Kidney (tissue), 14 donors: Measurements from ENCODE around the gene MTIF3. TPM values are rescaled to one million over a fixed set of nuclear protein-coding genes. Genes with fewer than 3 reads are reported as not detected.

Experiments
- DNase-seq, 5 donors: peaks; one replicate each; pipeline ENCODE4 v3.0.0-alpha.2; 2013 to 2020
- FAIRE-seq: peaks from 2 replicates; lab custom pipeline; 2012; peaks lifted over from hg19 to GRCh38; lab: Jason Lieb, UNC
- H3K27ac ChIP-seq, 2 donors: one replicate each; pipeline ENCODE4 v1.7.0; 2013; ENCODE audit warnings: low read depth in 2 of 2, low read length in 2 of 2, inconsistent platforms in 1 of 2
- H3K27me3 ChIP-seq: one replicate; pipeline ENCODE4 v1.7.1; 2013; ENCODE audit warnings: low read length, inconsistent platforms; ENCODE audit not compliant: control insufficient read depth, insufficient read depth
- H3K36me3 ChIP-seq, 3 donors: one replicate each; pipeline versions ENCODE4 v1.7.0 to v1.7.1; 2013; ENCODE audit warnings: low read length in 3 of 3, control low read depth in 1 of 3, inconsistent platforms in 1 of 3; ENCODE audit not compliant: insufficient read depth in 3 of 3, control insufficient read depth in 2 of 3
- H3K4me1 ChIP-seq, 3 donors: one replicate each; pipeline versions ENCODE4 v1.7.0 to v1.7.1; 2013; ENCODE audit warnings: low read length in 3 of 3, inconsistent platforms in 1 of 3, low read depth in 1 of 3; ENCODE audit not compliant: control insufficient read depth in 2 of 3, insufficient read depth in 2 of 3
- H3K4me3 ChIP-seq, 3 donors: one replicate each; pipeline versions ENCODE4 v1.7.0 to v1.8.1; 2013; ENCODE audit warnings: low read length in 3 of 3, control low read depth in 1 of 3, inconsistent platforms in 1 of 3
- H3K9ac ChIP-seq, 3 donors: one replicate each; pipeline versions ENCODE4 v1.7.0 to v1.7.1; 2013; ENCODE audit warnings: low read length in 3 of 3, control low read depth in 1 of 3, inconsistent platforms in 1 of 3
- H3K9me3 ChIP-seq, 3 donors: one replicate each; pipeline versions ENCODE4 v1.7.0 to v1.7.1; 2013; ENCODE audit warnings: low read length in 3 of 3, control low read depth in 1 of 3, inconsistent platforms in 1 of 3; ENCODE audit not compliant: control insufficient read depth in 2 of 3, insufficient read depth in 1 of 3
- CTCF ChIP-seq: IDR thresholded peaks from 3 replicates; pipeline ENCODE4 v1.5.1; 2012; ENCODE audit warnings: mild to moderate bottlenecking, moderate library complexity, borderline replicate concordance; ENCODE audit not compliant: insufficient read depth; ENCODE audit errors: extremely low read depth
- intact Hi-C: fragments of 100-400 bp; cut with DNase I; formaldehyde crosslinking; loops from one replicate; pipeline ENCODE4 v1.11.1; 2022
- polyA plus RNA-seq: library from polyadenylated mRNA; stranded (reverse); fragments of 350-450 nt; fragmentation: Illumina TruSeq; extraction: RNeasy Lipid Tissue Mini Kit (QIAGEN cat#74804); gene quantifications from one replicate; pipeline ENCODE4 v1.2.3, GENCODE V29; 2014; ENCODE audit warnings: low read depth, low replicate concordance; ENCODE audit not compliant: insufficient read depth
- total RNA-seq: library from RNA; stranded (reverse); fragmentation: NEBNext Ultra II Directional; extraction: Animal tissue kit (Norgen Biotek cat#: 25700); gene quantifications from one replicate; pipeline ENCODE4 v1.2.1, GENCODE V29; 2021
- donor health status: control.
- donor health status: control.
- donor health status: control.
- donor health status: control.
- donor health status: control.
- donor health status: DM: yes; HTN: yes; CAD: no.
- donor health status: Normal renal cell carcinoma (clear cell type).

MTIF3 gene
- total and polyA plus RNA-seq, 2 donors from 2014 or later, result 48.5 to 130 TPM

- intact Hi-C loops, result no loop called here
- peak; percentile 89 to 96 (median 92) for DNase-seq
- no peak for TF ChIP-seq CTCF
These were observed 25.9 kb downstream of the MTIF3 start, which contains the start of gene GTF3A for GRCh38 chr13:27424246-27425157. Gene GTF3A (plus strand): TSS chr13:27424619.

GRCh38 chr13:27423333-27423732, 27.0 kb downstream of the MTIF3 start:
- Histone ChIP-seq H3K4me1 (peaks cover 3 to 25% (median 23%) of the 10 kb centered on the region in 3 donors), H3K27ac (no peak overlapping the region), H3K27me3 (no peaks in the 10 kb centered on the region), H3K9ac (no peak overlapping the region), H3K4me3 (peak overlapping the region in 1 of 3 donors; percentile 99), H3K36me3 (peaks cover 0 to 3% (median 2%) of the 10 kb centered on the region in 3 donors), H3K9me3 (no peaks in the 10 kb centered on the region)
- FAIRE-seq (no peak), DNase-seq (no peak)
- TF ChIP-seq CTCF, result no peak
- intact Hi-C loops, result no loop called here

More at GRCh38 chr13:27424246-27425157, 25.9 kb downstream of the MTIF3 start, which contains the start of gene GTF3A:
- Histone ChIP-seq H3K4me1 (peaks cover 3 to 25% (median 23%) of the 10 kb centered on the region in 3 donors), H3K27ac (peak within 1 kb of the TSS; percentile 91 to 94), H3K4me3 (peak within 1 kb of the TSS; percentile 98 to 100 (median 99)), H3K36me3 (peaks cover 0 to 9% (median 6%) of the 10 kb centered on the region in 3 donors), H3K27me3 (no peaks in the 10 kb centered on the region), H3K9me3 (no peaks in the 10 kb centered on the region), H3K9ac (peak within 1 kb of the TSS; percentile 97 to 98 (median 98))
- no peak for FAIRE-seq

- no peak for FAIRE-seq
- Histone ChIP-seq H3K4me1 (peaks cover 3 to 16% (median 10%) of the 10 kb centered on the region in 3 donors), H3K9ac (no peak overlapping the region), H3K27ac (no peak overlapping the region), H3K36me3 (no peaks in the 10 kb centered on the region), H3K9me3 (no peaks in the 10 kb centered on the region), H3K4me3 (no peak overlapping the region), H3K27me3 (no peaks in the 10 kb centered on the region)
- no peak for TF ChIP-seq CTCF
- intact Hi-C loops, result no loop called here
- DNase-seq, result no peak
These were observed 29.1 kb downstream of the MTIF3 start for GRCh38 chr13:27421101-27421871.
